ENCODE data around the gene LEMD1.

DNA sequence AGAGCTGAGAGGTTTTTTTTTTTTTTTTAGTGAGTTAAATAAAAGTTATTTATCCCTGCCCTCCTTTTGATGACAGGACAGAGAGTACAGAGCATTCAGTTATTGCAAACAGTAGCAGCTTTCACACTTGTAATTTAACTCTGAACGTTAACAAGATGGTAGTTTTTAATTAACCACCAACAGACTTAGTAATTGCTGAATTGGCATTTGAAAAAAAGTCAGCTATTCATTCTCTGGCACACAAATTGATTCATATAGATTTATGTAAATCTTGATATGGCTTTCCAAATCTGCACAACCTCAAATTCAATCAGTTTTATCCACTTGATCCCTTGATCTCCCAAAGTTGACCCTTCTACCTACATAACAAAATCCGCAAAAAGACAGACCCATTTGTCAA, 918 bp downstream of the LEMD1 start:
- TF ChIP-seq, protein P1, sequence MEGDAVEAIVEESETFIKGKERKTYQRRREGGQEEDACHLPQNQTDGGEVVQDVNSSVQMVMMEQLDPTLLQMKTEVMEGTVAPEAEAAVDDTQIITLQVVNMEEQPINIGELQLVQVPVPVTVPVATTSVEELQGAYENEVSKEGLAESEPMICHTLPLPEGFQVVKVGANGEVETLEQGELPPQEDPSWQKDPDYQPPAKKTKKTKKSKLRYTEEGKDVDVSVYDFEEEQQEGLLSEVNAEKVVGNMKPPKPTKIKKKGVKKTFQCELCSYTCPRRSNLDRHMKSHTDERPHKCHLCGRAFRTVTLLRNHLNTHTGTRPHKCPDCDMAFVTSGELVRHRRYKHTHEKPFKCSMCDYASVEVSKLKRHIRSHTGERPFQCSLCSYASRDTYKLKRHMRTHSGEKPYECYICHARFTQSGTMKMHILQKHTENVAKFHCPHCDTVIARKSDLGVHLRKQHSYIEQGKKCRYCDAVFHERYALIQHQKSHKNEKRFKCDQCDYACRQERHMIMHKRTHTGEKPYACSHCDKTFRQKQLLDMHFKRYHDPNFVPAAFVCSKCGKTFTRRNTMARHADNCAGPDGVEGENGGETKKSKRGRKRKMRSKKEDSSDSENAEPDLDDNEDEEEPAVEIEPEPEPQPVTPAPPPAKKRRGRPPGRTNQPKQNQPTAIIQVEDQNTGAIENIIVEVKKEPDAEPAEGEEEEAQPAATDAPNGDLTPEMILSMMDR (IDR thresholded peaks at IDR 0.05), result no peak
- TF ChIP-seq POLR2A (IDR thresholded peaks at IDR 0.05), result no peak
